NB4 (cell line): Measurements from ENCODE around the gene CACTIN.

Experiments used
- MYC ChIP-seq: IDR thresholded peaks from 2 replicates; pipeline ENCODE4 v1.6.1; 2011; ENCODE audit warnings: low read depth, low read length
- POLR2A ChIP-seq: IDR thresholded peaks from 2 replicates; pipeline ENCODE4 v1.6.1; 2011; ENCODE audit warnings: mild to moderate bottlenecking; ENCODE audit not compliant: insufficient read length; ENCODE audit errors: extremely low read depth
- TF ChIP-seq, protein P1 (sequence below): IDR thresholded peaks from one replicate; pipeline ENCODE4 v1.5.1; 2012; ENCODE audit warnings: low read depth, low read length
- TF ChIP-seq, protein P2 (sequence below): IDR thresholded peaks from 2 replicates; pipeline ENCODE4 v1.6.1; 2011; ENCODE audit warnings: low read depth, low read length

DNA sequence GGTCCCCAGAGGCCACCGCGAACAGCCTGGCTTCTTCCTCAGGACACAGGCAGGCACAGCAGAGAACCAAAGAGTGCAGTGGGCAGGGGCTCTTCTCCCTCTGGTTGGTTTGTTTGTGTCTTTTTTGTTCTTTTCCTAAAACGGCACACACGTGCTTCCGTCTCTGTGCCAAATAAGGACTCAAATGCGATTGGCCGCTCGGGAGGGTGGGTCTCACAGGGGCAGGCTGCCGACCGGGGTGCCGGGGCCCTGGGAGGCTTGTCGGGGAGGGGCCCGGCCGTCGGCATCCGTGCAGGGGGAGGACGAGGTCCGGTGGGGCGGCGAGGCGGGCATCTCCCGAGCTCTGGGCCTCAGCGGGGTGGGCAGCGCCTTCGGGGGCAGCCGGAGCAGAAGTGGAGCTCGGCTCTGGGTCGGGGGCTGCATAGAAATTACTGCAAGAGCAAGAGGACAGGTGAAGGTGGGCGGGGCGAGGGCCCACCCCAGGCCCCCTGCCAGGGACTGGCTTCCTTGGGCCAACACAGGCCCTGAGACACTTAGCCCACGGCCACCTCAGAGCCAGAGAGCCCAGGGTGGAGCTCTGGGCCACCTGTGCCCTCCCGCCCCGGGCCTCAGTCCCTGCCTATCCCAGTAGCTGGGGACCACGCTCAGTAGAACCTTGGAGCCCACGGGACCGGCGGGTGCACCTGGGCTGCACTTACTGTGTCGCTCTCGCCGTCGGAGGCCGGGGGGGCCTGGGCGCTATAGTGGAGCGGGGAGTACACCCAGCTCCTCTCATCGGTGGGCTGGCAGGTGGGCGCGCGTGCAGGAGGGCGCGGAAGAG, 6.4 kb upstream of the CACTIN start:
- TF ChIP-seq POLR2A: no peak
- TF ChIP-seq, protein P1, sequence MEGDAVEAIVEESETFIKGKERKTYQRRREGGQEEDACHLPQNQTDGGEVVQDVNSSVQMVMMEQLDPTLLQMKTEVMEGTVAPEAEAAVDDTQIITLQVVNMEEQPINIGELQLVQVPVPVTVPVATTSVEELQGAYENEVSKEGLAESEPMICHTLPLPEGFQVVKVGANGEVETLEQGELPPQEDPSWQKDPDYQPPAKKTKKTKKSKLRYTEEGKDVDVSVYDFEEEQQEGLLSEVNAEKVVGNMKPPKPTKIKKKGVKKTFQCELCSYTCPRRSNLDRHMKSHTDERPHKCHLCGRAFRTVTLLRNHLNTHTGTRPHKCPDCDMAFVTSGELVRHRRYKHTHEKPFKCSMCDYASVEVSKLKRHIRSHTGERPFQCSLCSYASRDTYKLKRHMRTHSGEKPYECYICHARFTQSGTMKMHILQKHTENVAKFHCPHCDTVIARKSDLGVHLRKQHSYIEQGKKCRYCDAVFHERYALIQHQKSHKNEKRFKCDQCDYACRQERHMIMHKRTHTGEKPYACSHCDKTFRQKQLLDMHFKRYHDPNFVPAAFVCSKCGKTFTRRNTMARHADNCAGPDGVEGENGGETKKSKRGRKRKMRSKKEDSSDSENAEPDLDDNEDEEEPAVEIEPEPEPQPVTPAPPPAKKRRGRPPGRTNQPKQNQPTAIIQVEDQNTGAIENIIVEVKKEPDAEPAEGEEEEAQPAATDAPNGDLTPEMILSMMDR: no peak
- no peak for TF ChIP-seq MYC
- TF ChIP-seq, protein P2, sequence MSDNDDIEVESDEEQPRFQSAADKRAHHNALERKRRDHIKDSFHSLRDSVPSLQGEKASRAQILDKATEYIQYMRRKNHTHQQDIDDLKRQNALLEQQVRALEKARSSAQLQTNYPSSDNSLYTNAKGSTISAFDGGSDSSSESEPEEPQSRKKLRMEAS: no peak
